Stomach (tissue), 4 donors: ENCODE results near the gene KIAA0232.

ENCODE experiments used
- POLR2A ChIP-seq, 4 donors: fragments of 450-650 bp; IDR thresholded peaks; one replicate each; pipeline ENCODE4 v1.6.1; 2016; ENCODE audit warnings: antibody characterized with exemption in 4 of 4, control low read depth in 2 of 4, mild to moderate bottlenecking in 1 of 4, moderate library complexity in 1 of 4
- TF ChIP-seq, protein P1 (sequence below), 7 experiments: fragments of 450-650 bp in 4 of 7; fragments of 200-600 bp in 3 of 7; sonication (generic) in 3 of 7; IDR thresholded peaks; one replicate each; pipeline ENCODE4 v1.5.1; 2016 to 2019; ENCODE audit warnings: antibody characterized with exemption in 7 of 7, control low read depth in 2 of 7, mild to moderate bottlenecking in 1 of 7

- no peak for TF ChIP-seq POLR2A (IDR thresholded peaks at IDR 0.05)
- TF ChIP-seq, protein P1, sequence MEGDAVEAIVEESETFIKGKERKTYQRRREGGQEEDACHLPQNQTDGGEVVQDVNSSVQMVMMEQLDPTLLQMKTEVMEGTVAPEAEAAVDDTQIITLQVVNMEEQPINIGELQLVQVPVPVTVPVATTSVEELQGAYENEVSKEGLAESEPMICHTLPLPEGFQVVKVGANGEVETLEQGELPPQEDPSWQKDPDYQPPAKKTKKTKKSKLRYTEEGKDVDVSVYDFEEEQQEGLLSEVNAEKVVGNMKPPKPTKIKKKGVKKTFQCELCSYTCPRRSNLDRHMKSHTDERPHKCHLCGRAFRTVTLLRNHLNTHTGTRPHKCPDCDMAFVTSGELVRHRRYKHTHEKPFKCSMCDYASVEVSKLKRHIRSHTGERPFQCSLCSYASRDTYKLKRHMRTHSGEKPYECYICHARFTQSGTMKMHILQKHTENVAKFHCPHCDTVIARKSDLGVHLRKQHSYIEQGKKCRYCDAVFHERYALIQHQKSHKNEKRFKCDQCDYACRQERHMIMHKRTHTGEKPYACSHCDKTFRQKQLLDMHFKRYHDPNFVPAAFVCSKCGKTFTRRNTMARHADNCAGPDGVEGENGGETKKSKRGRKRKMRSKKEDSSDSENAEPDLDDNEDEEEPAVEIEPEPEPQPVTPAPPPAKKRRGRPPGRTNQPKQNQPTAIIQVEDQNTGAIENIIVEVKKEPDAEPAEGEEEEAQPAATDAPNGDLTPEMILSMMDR (IDR thresholded peaks at IDR 0.05) = no peak
Observed at GRCh38 chr4:6900181-6900812, 117.8 kb downstream of the KIAA0232 start.
